ENCODE data around the gene ABCA5.

GRCh38 chr17:69275751-69276150, 51.2 kb downstream of the ABCA5 start:
- TF ChIP-seq CTCF (IDR thresholded peaks at IDR 0.05) (no peak), EP300 (IDR thresholded peaks at IDR 0.05) (no peak)

Data from suprapubic skin (tissue), 3 donors.